IPS-18c (cell line): ENCODE results near the gene TTLL5.

Source experiments
- H3K4me3 ChIP-seq: 2 replicates; pipeline ENCODE4 v1.7.0; 2013; ENCODE audit warnings: low read depth, mild to moderate bottlenecking, low read length, moderate library complexity; ENCODE audit not compliant: insufficient read depth
- H3K9me3 ChIP-seq: one replicate; pipeline ENCODE4 v1.6.1; 2013; ENCODE audit warnings: mild to moderate bottlenecking, low read length, moderate library complexity; ENCODE audit not compliant: control insufficient read depth, insufficient read depth

The TTLL5 gene

GRCh38 chr14:75803765-75804164, 142.7 kb downstream of the TTLL5 start:
- H3K9me3 ChIP-seq: no peaks in the 10 kb centered on the region
- H3K4me3 ChIP-seq: no peak overlapping the region

GRCh38 chr14:75804570-75805275, 143.7 kb downstream of the TTLL5 start:
- Histone ChIP-seq H3K4me3 (no peak overlapping the region), H3K9me3 (no peaks in the 10 kb centered on the region)

GRCh38 chr14:75805646-75806045, 144.6 kb downstream of the TTLL5 start:
- H3K9me3 ChIP-seq: no peaks in the 10 kb centered on the region
- H3K4me3 ChIP-seq: no peak overlapping the region

GRCh38 chr14:75806352-75806832, 145.3 kb downstream of the TTLL5 start:
- no peaks in the 10 kb centered on the region for H3K9me3 ChIP-seq
- H3K4me3 ChIP-seq: no peak overlapping the region

- H3K9me3 ChIP-seq: no peaks in the 10 kb centered on the region
These were observed 146.8 kb downstream of the TTLL5 start for GRCh38 chr14:75807667-75808360.

GRCh38 chr14:75811136-75811829, 150.2 kb downstream of the TTLL5 start:
- H3K4me3 ChIP-seq: no peak overlapping the region
- H3K9me3 ChIP-seq: no peaks in the 10 kb centered on the region

More at GRCh38 chr14:75807667-75808360, 146.8 kb downstream of the TTLL5 start:
- H3K4me3 ChIP-seq: no peak overlapping the region

GRCh38 chr14:75811872-75812499, 150.9 kb downstream of the TTLL5 start:
- Histone ChIP-seq H3K4me3 (no peak overlapping the region), H3K9me3 (no peaks in the 10 kb centered on the region)

GRCh38 chr14:75812622-75813021, 151.6 kb downstream of the TTLL5 start:
- Histone ChIP-seq H3K9me3 (no peaks in the 10 kb centered on the region), H3K4me3 (no peak overlapping the region)

- Histone ChIP-seq H3K9me3 (no peaks in the 10 kb centered on the region), H3K4me3 (no peak overlapping the region)
These were observed 159.7 kb downstream of the TTLL5 start for GRCh38 chr14:75820761-75821160.

- Histone ChIP-seq H3K4me3 (no peak overlapping the region), H3K9me3 (no peaks in the 10 kb centered on the region)
These were observed 160.9 kb downstream of the TTLL5 start for GRCh38 chr14:75821831-75822521.

- no peaks in the 10 kb centered on the region for H3K9me3 ChIP-seq
- H3K4me3 ChIP-seq: no peak overlapping the region
These were observed 161.6 kb downstream of the TTLL5 start for GRCh38 chr14:75822522-75823141.

- no peaks in the 10 kb centered on the region for H3K9me3 ChIP-seq
- H3K4me3 ChIP-seq: no peak overlapping the region
These were observed 162.3 kb downstream of the TTLL5 start for GRCh38 chr14:75823334-75823733.

GRCh38 chr14:75824318-75824717, 163.3 kb downstream of the TTLL5 start:
- H3K4me3 ChIP-seq: no peak overlapping the region
- H3K9me3 ChIP-seq: no peaks in the 10 kb centered on the region

- no peak overlapping the region for H3K4me3 ChIP-seq
- H3K9me3 ChIP-seq: no peaks in the 10 kb centered on the region
These were observed 164.1 kb downstream of the TTLL5 start for GRCh38 chr14:75825147-75825592.

GRCh38 chr14:75826599-75826998, 165.6 kb downstream of the TTLL5 start:
- Histone ChIP-seq H3K4me3 (no peak overlapping the region), H3K9me3 (no peaks in the 10 kb centered on the region)

- Histone ChIP-seq H3K9me3 (no peaks in the 10 kb centered on the region), H3K4me3 (no peak overlapping the region)
These were observed 166.3 kb downstream of the TTLL5 start for GRCh38 chr14:75827331-75827730.
